Loucy (cell line): ENCODE data around the gene PRR30.

ENCODE experiments used
- EZH2phosphoT487 ChIP-seq: fragments of 200-600 bp; IDR thresholded peaks from 2 replicates; pipeline ENCODE4 v1.6.1; 2018; ENCODE audit warnings: antibody characterized with exemption, mild to moderate bottlenecking, moderate library complexity, borderline replicate concordance
- TF ChIP-seq, protein P1 (sequence below): fragments of 200-600 bp; sonication (generic); conservative IDR thresholded peaks from 2 replicates; pipeline ENCODE4 v1.5.1; 2014; ENCODE audit warnings: mild to moderate bottlenecking, antibody characterized with exemption, low read length

DNA sequence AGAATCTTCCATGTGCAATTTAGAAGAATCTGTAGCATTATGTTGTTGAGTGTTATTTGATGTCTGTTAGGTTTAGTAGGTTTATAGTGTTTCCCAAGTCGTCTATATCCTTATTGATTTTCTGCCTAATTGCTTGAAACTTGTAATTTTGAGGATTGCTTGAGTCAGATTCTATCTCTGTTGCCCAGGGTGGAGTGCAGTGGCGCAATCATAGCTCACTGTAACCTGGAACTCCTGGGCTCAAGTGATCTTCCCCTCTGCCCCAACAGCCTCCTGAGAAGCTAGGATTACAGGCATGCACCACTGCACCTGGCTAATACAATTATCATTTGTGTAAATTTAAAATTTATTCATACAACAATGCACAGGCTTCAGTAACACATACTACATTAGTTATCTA lies 6.5 kb upstream of the PRR30 start:
- TF ChIP-seq, protein P1, sequence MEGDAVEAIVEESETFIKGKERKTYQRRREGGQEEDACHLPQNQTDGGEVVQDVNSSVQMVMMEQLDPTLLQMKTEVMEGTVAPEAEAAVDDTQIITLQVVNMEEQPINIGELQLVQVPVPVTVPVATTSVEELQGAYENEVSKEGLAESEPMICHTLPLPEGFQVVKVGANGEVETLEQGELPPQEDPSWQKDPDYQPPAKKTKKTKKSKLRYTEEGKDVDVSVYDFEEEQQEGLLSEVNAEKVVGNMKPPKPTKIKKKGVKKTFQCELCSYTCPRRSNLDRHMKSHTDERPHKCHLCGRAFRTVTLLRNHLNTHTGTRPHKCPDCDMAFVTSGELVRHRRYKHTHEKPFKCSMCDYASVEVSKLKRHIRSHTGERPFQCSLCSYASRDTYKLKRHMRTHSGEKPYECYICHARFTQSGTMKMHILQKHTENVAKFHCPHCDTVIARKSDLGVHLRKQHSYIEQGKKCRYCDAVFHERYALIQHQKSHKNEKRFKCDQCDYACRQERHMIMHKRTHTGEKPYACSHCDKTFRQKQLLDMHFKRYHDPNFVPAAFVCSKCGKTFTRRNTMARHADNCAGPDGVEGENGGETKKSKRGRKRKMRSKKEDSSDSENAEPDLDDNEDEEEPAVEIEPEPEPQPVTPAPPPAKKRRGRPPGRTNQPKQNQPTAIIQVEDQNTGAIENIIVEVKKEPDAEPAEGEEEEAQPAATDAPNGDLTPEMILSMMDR: no peak
- TF ChIP-seq EZH2phosphoT487: no peak
